HG03432 (cell line): Measurements from ENCODE around the gene ZFYVE26.
"Not testable (repeated sequence)": the region's sequence is repeated elsewhere in the genome, so short reads cannot be mapped to it uniquely, and the experiment has no call there.

Source experiments
- ATAC-seq: cut with Tn5 transposase; IDR thresholded peaks from one replicate; pipeline ENCODE4 v1.9.1; 2021; ENCODE audit warnings: mild to moderate bottlenecking, moderate library complexity; ENCODE audit not compliant: unreplicated experiment

The ZFYVE26 gene

DNA sequence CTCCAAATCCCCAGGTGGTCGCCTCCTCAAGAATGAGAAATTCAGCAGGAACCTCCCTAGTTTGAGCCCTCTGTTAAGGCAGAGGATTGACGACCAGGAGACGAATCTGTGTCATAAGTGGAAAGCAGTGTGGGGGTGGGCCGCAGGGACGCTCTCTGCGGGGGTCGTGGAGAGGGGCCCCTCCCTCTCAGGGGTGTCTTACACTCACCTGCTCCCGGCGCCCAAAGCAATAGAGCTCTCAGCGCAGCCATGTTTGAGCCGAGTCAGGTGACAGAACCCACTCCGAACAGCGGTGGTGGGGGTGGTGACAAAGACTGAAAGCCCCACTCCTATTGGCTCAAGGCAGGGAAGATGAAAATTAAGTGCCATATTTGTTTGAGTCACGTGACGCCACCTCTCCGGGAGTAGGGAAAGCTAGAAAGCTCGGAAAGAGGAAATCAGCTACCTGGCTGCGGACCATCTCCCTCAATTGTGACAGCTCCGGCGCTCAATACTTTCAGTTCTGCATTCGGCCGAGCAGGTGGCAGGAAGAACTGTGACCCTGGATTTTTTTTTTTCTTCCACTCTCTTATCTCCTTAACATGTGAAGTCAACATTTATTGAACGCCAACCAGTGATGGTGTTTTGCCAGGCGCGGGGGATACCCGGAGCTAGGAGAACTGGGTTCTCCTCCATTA is at the start of gene ZFYVE26:
Gene ZFYVE26, minus strand, starts transcription at position 265 of the 677 bp plus-strand sequence. CDS start 627 bp downstream, outside the sequence.
- peak; percentile 90 for ATAC-seq

DNA sequence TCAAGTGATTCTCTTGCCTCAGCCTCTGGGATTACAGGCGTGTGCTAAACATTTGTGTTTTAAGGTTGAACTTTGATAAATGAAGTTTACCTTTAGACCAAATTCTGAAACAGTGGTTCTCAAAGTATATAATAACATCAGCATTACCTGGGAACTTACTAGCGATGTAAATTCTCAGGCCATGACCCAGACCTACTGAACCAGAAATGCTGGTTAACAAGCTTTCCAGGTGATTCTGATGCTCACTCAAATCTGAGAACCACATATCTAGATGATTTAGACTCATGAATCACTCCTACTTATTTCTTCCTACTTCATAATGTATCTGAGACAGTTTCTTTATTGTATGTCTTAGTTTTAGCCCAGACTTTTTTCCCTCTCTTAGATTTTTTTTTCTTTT is 46.8 kb upstream of the ZFYVE26 start:
- no peak for ATAC-seq

DNA sequence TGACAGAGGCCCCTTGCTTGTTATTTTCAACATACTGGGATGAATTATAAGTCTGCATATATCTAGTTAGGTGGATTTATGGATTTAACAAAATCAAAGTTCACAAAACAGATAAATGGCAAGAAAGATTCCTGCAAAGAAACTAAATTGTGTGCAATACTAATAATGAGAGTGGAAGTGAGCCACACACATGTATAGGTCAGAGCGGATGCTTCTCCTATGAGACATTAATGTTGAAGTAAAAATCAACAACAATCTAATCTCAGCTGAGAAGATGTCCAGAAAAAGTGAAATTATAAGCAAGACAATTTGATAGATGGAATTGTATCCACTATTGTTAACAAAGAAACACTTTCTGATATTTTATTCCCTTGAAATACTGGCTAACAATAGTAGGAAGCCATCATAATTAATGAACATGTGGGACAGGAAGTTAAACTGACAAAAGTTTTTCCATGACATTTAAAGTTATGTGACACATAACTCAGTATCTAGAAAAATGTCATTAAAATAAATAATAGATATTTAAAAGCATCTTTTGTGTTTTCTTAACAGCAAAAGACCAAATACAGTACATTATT is 42.9 kb upstream of the ZFYVE26 start:
- ATAC-seq: no peak

DNA sequence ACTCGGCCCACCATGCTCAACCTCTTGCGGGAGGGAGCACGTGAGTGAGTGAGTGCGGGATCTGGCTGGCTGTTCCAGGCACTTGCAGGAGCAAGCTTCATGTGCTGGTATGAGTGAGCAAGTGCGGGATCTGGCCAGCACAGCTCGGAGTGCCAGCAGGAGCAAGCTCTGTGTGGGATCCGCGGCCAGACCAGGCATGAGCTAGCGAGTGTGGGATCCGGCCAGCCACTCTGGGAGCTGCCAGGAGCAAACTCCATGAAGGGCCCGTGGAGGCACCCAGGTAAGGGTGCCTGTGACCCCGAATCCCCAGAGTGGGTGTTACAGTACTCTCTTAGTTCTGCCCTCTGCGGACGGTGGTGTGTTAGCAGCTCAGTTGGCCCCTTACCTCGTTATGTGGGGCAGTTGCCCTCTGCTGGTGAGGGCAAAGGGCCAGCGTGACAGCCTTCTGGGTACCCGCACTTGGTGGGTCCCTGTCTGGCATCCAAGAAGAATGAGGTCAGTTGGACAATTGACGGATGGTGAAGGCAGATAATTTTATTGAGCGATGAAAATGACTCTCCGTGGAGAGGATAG is 41.5 kb upstream of the ZFYVE26 start:
- ATAC-seq: no peak

DNA sequence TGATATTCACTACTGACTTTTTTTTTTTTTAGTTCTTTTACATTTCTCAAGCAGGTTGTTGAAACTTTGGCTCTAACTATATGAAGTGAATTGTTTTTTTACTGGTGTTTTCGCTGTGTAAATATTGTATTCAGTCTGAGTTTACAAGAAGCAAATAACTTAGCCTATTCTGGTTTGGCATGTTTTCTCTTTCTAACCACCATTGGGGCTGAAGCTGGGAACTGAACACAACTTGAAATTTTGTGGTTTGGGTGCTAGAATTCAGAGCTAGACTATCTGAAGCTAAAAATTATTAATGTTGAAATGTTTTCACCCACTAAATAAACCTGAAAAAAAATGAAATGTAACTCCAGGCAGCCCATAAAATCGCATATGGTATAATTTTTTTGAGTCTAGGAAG is 40.4 kb upstream of the ZFYVE26 start:
- no peak for ATAC-seq

DNA sequence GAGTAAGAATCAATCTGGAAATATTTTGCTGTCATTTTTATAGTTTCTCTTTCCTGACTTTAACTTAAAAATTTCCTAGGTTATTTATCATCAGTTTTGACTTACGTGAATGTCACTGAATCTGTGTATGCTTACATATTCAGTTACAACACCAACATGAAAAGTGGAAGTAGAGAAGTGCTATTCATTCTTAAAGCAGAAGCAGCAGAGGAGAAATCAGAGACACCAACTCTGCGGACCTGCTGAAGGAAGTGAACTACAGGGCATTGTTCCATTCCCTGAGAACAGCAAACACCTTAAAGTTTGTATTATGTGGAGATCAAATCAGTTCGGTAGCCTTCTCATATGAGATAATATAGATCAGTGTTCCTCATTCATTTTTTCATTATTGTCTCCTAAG is 37.3 kb upstream of the ZFYVE26 start:
- ATAC-seq: no peak

DNA sequence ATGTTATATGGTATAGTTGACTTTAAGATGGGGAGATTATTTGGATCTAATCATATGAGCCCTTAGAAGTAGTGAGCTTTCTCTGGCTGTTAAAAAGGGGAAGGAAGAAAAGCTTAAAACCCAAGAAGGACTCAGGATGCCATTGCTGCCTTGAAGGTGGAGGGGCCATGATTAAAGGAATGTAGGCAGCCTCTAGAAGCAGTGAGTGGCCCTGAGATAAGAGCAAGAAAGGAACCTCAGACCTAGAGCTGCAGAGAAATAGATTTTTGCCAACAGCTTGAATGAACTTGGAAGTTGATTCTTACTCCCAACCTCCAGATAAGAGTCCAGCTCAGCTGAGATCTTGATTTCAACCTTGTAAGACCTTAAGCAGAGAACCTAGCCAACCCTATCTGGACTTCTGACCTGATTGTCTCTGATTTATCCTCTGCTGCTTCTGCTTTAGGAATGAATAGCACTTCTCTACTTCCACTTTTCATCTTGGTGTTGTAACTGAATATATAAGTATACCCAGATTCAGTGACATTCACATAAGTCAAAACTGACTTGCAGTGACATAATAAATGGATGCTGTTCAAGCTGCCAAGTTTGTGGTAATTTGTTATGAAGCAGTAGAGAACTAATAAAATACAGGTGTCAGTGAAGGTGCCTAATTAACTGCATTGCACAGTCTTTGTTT is 36.7 kb upstream of the ZFYVE26 start:
- ATAC-seq: no peak

DNA sequence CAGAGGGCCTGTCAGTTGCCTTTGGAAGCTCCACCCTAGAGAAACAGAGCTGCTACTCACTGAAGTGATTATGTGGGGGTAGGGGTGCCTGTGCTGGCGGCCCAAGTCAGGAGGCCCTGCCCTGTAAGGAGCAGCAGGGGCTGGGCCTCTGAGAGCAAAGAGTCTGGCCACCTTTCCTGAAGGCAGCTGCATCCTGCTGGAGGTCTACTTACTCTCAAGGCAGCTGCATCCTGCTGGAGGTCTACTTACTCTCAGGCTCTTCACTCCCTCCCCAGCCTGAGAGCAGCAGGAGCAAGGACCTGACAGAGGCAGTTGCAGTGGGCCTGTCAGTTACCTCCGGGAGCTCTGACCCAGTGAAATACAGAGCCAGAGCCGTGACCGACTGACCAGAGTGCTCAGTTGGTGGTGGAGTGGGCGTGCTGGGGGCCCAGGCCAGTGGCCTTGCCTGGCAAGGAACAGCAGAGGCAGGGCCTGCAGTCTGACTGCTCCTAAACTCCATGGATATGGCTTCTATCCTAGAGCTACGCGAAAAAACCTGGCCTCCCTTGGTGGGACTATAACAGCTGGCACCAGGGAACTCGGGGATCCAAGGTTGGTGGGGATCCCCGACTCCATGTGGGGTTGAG is 35.5 kb upstream of the ZFYVE26 start:
- no peak for ATAC-seq

DNA sequence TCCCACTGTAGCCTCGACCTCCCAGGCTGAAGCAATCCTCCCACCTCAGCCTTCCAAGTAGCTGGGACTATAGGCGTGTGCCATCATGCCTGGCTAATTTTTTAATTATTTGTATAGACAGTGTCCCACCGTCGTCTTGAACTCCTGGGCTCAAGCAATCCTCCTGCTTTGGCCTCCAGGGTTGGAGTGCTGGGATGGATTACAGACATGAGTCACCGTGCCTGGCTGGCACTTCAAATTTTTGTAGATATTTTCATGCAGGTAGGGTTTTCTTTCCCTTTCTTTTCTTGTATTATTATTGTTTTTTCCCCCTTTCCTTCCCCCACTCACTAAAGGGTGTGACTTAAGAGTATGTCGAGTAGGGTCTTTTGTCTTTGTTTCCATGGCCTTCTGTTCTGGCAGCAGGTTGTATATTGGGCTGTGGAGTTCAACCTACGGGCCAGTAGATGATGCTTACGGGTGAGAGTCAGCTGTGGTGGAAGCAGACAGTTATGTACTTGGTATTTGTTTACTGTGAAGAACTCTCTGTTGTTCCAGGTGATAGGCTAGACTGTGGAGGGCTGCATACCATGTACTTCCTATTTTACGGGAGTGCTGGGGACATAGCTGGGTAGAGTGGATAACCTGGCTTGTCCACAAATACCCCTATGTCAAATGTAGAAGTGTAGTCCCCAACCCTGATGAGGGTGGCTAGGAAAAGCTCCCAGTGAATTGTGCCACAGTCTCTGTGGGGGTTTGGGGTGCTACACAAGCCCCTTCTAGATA is 33.9 kb upstream of the ZFYVE26 start:
- ATAC-seq: no peak

DNA sequence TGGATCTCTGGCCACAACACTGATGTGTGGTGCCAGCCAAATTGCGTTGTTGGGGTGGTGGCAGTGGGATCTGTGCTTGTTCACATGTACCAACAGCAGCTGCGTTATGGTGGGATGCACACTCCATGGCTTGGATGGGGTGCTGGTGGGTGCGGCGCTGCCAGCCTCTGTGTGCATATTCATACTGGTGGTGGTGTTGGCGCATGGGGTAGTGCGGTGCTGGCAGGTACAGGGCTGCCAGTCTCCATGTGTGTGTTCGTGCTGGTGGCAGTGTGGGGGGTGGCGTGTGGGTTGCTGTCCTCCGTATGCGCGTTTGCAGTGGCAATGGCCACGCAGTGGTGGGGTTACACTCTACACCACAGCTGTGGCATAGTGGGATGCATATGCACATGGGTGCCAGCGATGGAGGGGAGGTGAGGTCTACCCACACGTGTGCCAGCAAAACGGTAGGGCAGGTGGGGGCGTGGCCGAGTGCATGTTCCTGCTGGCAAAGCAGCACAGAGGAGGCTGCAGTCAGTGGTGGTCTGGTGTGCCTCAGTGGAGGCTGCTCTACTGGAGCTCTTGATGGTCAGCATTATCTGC is 29.7 kb upstream of the ZFYVE26 start:
- ATAC-seq: no peak

DNA sequence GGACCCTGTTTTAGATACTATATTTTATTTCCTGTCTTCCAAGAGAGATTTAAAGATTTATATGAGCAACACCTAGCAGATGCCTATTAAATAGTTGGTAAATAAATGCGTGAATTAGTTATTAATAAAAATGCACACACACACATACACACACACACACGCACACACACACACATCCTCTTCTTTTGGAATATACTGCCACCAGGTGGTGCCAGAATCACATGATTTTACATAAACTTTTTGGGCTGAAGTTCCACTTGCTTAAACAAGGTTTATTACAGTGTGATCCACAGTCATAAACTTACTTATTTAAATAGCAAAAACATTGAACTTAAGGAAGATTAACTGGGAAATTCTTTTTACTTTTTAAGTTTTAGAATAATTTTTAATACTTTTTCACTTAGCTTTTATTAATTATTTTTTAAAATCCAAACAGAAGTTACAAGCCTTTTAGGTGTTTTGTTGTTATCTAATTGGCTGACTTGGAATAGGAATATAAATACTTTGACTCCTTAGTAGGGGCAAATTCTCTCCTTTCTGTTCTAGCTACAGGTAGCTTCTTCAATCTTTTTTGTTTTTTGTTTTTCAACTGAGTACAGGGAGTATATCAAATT is 20.7 kb upstream of the ZFYVE26 start:
- no peak for ATAC-seq

DNA sequence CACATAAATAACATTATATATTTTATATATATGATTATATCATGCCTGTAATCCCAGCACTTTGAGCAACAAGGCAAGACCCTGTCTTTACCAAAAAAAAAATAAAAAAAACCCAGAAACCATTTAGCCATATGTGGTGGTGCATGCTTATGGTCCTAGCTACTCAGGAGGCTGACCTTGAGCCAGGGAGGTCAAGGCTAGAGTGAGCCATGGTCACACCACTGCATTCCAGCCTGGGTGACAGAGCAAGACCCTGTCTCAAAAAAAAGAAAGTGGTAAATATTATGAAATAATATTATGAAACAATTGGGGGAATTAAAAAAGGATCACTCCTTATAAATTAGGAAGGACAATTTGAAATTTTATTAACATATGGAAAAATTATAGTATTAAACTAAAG is 19.2 kb upstream of the ZFYVE26 start:
- no peak for ATAC-seq

DNA sequence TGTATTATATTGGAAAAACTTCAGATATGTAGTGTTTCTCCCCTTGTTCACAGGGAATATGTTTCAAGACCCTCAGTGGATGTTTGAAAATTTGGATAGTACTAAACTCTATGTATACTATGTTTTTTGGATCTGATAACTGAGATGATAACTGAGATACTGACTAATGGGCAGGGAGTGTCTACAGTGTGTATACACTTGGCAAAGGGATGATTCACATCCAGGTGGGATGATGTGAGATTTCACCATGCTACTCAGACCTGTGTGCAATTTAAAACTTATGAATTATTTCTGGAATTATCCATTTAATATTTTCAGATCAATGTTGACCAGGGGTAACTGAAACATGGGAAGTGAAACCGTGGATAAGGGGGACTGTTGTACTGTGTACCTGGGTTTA is 17.0 kb upstream of the ZFYVE26 start:
- ATAC-seq: no peak

DNA sequence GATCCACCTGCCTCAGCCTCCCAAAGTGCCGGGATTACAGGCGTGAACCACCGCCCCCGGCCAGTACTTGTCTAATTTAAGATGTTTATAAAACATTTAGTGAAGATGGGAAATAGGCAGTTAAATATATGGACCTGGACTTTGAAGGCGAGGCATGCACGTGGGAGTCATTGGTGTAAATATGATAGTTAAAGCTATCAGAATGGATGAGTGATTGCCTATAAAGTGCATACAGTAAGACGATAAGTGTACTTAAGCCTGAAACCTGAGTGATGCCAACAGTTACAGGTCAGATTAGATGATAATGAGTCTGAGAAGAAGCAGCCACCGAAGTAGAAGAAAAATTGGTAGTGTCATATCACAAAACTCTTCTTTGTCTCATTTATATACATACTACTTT is 14.7 kb upstream of the ZFYVE26 start:
- no peak for ATAC-seq

DNA sequence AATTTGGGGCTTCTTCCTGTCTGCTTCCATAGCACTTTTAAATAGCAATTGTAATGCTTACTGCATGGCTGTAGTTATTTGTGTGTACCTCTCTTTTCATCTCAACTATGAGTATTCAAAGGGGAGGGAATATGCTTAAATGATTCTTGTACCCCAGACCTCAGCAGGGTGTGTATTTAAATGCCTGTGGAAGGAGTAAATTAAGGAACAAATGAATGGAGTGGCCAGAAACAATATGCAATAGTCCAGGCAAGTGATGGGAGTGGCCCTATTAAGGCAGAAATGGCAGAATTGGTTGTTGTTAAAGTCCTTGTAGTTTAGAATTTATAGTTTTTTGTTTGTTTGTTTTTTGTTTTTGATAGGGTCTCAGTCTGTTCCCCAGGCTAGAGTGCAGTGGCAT is 4.7 kb upstream of the ZFYVE26 start:
- ATAC-seq: no peak

DNA sequence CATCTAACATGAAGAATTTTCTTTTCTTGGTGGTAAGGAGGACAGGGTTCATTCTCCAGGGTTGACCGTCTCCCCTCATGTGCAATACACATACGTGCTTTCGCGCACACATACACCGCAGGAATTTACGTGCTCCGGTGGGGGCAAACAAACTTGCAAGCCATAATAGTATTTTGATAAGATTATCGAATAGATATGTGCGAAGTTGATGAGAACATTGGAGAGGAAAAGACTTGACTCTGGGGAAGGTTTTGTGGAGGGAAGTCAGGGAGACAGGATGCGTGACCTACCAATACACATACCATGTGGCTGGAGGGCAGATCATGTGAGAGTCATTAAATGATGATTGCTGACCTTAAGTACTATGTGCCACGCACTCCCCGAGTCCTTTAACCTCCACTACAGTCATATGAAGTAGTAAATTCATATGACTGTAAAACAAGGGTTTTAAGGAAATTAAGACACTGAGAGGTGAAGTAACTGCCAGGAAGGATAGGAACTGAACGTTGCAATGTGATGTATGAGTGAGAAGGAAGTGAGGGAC is 4.1 kb upstream of the ZFYVE26 start:
- no peak for ATAC-seq

DNA sequence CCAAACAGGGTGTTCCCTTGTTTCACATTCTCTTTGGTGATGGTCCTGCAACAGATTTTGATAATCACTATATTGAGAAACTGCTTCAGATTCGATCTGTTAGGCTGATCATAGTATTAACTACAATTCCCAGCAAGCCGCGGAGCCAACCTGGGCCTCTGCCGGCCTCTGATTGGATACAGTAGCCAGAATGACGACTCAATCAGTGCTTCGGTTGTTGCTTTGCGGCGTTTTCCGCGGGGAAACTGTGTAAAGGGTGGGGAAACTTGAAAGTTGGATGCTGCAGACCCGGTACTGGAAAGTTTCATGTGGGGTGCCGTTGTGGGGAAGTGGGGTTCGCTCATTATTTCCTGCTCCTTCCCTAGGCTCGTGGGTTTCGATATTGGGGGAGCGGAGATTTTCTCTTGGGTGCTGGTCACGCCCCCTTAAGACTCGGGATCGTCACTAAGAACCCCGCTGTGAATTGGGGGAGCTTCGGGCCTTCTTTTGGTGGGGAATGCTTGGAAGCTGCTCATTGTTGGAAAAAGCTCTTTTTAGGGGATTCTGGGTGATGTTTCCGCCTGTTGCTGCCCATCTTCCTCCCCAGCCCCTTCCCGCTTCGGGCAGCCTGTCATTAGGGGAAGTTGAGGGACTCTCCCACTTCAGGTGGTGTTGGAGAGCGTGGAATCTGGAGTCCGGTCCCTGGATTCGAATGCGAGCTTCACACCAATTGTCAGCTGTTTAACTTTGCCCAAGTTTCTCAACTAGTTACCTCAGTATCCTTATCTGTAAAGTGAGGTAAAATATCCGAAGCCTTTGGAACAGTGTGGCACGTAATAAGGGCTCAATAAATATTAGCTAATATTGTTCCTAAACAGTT is 3.4 kb upstream of the ZFYVE26 start, which contains the start of gene RAD51B:
Gene RAD51B, plus strand, starts transcription at position 217 of the 859 bp plus-strand sequence.
- ATAC-seq: peak; percentile 70

DNA sequence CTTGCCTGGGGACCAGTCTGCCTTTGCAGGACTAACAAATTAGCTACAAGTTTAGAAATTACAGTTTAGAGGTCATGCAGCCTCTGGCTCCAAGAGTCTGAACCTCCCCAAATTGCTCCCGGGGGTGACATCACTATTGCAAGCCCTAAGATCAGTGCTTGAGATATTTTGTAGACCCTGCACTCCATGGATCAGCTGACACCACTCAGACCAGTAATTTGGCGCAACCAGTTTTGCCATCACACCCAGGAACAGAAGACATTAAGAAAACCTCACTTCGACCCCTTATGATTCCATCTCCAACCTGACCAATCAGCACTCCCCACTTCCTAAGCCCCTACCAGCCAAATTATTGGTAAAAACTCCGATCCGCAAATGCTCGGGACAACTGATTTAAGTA is 2.1 kb upstream of the ZFYVE26 start:
- not testable (repeated sequence) for ATAC-seq
